ENCODE results near the gene IL20RB.

- no peak for TF ChIP-seq POLR2A (IDR thresholded peaks at IDR 0.05; ENCODE audit: low read depth, low read length)
- no peak for TF ChIP-seq POLR2AphosphoS5 (IDR thresholded peaks at IDR 0.05; ENCODE audit: low read depth, low read length)
- TF ChIP-seq SPI1 (IDR thresholded peaks at IDR 0.05; ENCODE audit: low read depth, low read length) = no peak
- TF ChIP-seq TAF1 (IDR thresholded peaks at IDR 0.05; ENCODE audit: low read depth, low read length) = no peak
- no peak for TF ChIP-seq PAX5 (IDR thresholded peaks at IDR 0.05; ENCODE audit: insufficient read depth, low read length, severe bottlenecking)
- TF ChIP-seq POU2F2 (IDR thresholded peaks at IDR 0.05; ENCODE audit: low read depth, low read length) = no peak
These were observed 20.6 kb upstream of the IL20RB start for GRCh38 chr3:136937175-136937574.

Data from GM12891 (cell line).